B cell (primary cell): ENCODE measurements around the gene SLC25A24. TPM values are rescaled to one million over a fixed set of nuclear protein-coding genes. Genes with fewer than 3 reads are reported as not detected.

ENCODE experiments used
- ATAC-seq: fragments of 200-7000 bp; cut with Tn5 transposase; one replicate; pipeline ENCODE4 v1.10.0; 2021; ENCODE audit warnings: low read depth, mild to moderate bottlenecking, moderate number of reproducible peaks, moderate library complexity
- CTCF ChIA-PET: fragments of 350-600 bp; sonication (Branson Sonifier 250); formaldehyde crosslinking; loops from one replicate; lab custom pipeline; 2021; ENCODE audit warnings: antibody characterized with exemption, inconsistent platforms; lab: Charles Lee
- POLR2A ChIA-PET: fragments of 350-600 bp; sonication (Branson Sonifier 250); formaldehyde crosslinking; loops from one replicate; lab custom pipeline; 2021; ENCODE audit warnings: antibody characterized with exemption; lab: Charles Lee
- DNase-seq: peaks from one replicate; pipeline ENCODE4 v3.0.0; 2013
- H2AFZ ChIP-seq: 2 replicates; pipeline ENCODE4 v1.6.1; 2012; ENCODE audit warnings: mild to moderate bottlenecking, low read depth, low read length; ENCODE audit not compliant: insufficient read depth, poor library complexity, severe bottlenecking
- H3K27ac ChIP-seq, 2 donors: 1 replicate in 1 of 2; 2 replicates in 1 of 2; pipeline ENCODE4 v1.5.1; 2012 to 2013; ENCODE audit warnings: low read length in 2 of 2, mild to moderate bottlenecking in 2 of 2, moderate library complexity in 1 of 2
- H3K27me3 ChIP-seq, 4 experiments: fragments of 200-600 bp in 1 of 4; sonication (generic) in 1 of 4; replicated peaks in 1 of 4; 1 replicate in 2 of 4; 2 replicates in 2 of 4; pipeline versions ENCODE4 v1.6.1 to v1.7.0; 2013 to 2016; ENCODE audit warnings: low read length in 3 of 4, mild to moderate bottlenecking in 2 of 4, mixed read lengths in 1 of 4, moderate library complexity in 1 of 4; ENCODE audit not compliant: insufficient read depth in 4 of 4, control insufficient read depth in 3 of 4; ENCODE audit errors: control extremely low read depth in 1 of 4
- H3K36me3 ChIP-seq, 2 experiments: replicated peaks in 1 of 2; 1 replicate in 1 of 2; 2 replicates in 1 of 2; pipeline versions ENCODE4 v1.6.1 to v1.7.1; 2013; ENCODE audit warnings: low read length in 1 of 2; ENCODE audit not compliant: insufficient read depth in 2 of 2, control insufficient read depth in 1 of 2; ENCODE audit errors: control extremely low read depth in 1 of 2, extremely low read depth in 1 of 2
- H3K4me1 ChIP-seq, 2 donors: fragments of 200-600 bp in 1 of 2; sonication (generic) in 1 of 2; 1 replicate in 1 of 2; 2 replicates in 1 of 2; pipeline versions ENCODE4 v1.5.1 to v1.6.1; 2013 to 2017; ENCODE audit warnings: low read length in 2 of 2; ENCODE audit not compliant: control insufficient read depth in 2 of 2, insufficient read depth in 2 of 2
- H3K4me2 ChIP-seq: replicated peaks from 2 replicates; pipeline ENCODE3; 2012; ENCODE audit warnings: mild to moderate bottlenecking, low read depth, low read length; ENCODE audit not compliant: poor library complexity, severe bottlenecking
- H3K4me3 ChIP-seq, 5 experiments: fragments of 200-600 bp in 1 of 5; sonication (generic) in 1 of 5; 1 replicate in 3 of 5; 2 replicates in 2 of 5; pipeline versions ENCODE4 v1.5.1 to v1.7.0; 2011 to 2016; ENCODE audit warnings: low read length in 4 of 5, mild to moderate bottlenecking in 4 of 5, low read depth in 2 of 5, control low read depth in 1 of 5, moderate library complexity in 1 of 5; ENCODE audit not compliant: insufficient read depth in 1 of 5; ENCODE audit errors: control extremely low read depth in 1 of 5, extremely low read depth in 1 of 5
- H3K79me2 ChIP-seq: fragments of 200-600 bp; sonication (generic); one replicate; pipeline ENCODE4 v1.6.0; 2016; ENCODE audit warnings: low read length; ENCODE audit not compliant: control insufficient read depth, insufficient read depth
- H3K9ac ChIP-seq: fragments of 200-600 bp; sonication (generic); 2 replicates; pipeline ENCODE4 v1.6.1; 2017; ENCODE audit warnings: mild to moderate bottlenecking, low read length, moderate library complexity
- H3K9me3 ChIP-seq, 3 donors: one replicate each; pipeline versions ENCODE4 v1.6.1 to v1.7.1; 2013; ENCODE audit warnings: low read length in 2 of 3; ENCODE audit not compliant: control insufficient read depth in 2 of 3, insufficient read depth in 1 of 3; ENCODE audit errors: control extremely low read depth in 1 of 3
- H4K20me1 ChIP-seq: 2 replicates; pipeline ENCODE4 v1.6.0; 2012; ENCODE audit warnings: mild to moderate bottlenecking, low read length; ENCODE audit not compliant: insufficient read depth, control insufficient read depth, poor library complexity, severe bottlenecking
- H3K27ac Mint-ChIP-seq: one replicate; pipeline ENCODE4 v1.8.0; 2021; ENCODE audit warnings: mixed read lengths
- H3K27me3 Mint-ChIP-seq: one replicate; pipeline ENCODE4 v1.8.0; 2021; ENCODE audit warnings: mixed read lengths
- H3K4me1 Mint-ChIP-seq: one replicate; pipeline ENCODE4 v1.8.0; 2021; ENCODE audit warnings: mixed read lengths
- H3K4me3 Mint-ChIP-seq: one replicate; pipeline ENCODE4 v1.8.0; 2021; ENCODE audit warnings: mixed read lengths
- H3K9me3 Mint-ChIP-seq: one replicate; pipeline ENCODE4 v1.8.0; 2022; ENCODE audit warnings: mixed read lengths; ENCODE audit not compliant: insufficient read depth
- CTCF ChIP-seq: fragments of 200-600 bp; IDR thresholded peaks from one replicate; pipeline ENCODE4 v1.8.0; 2022; ENCODE audit warnings: antibody characterized with exemption, mild to moderate bottlenecking
- EZH2 ChIP-seq: IDR thresholded peaks from 2 replicates; pipeline ENCODE4 v1.6.1; 2012; ENCODE audit warnings: borderline replicate concordance, low read depth, mild to moderate bottlenecking, moderate library complexity, low read length; ENCODE audit not compliant: insufficient read depth, poor library complexity, severe bottlenecking
- WGBS: methylation state at CpG from one replicate; pipeline ENCODE4 v1.1.5; 2013; ENCODE audit warnings: missing lambda C conversion rate; ENCODE audit not compliant: insufficient coverage; 5-methylcytosine and 5-hydroxymethylcytosine counted together
- intact Hi-C: fragments of 100-400 bp; cut with micrococcal nuclease; formaldehyde crosslinking; loops from one replicate; pipeline ENCODE4 v1.10.0; 2022
- polyA plus RNA-seq: library from polyadenylated mRNA; depleted of rRNA; stranded (reverse); fragments of >200 nt; gene quantifications from 2 replicates; pipeline ENCODE4 v1.2.3, GENCODE V29; 2012
- total RNA-seq, 2 donors: library from RNA; stranded (reverse); fragments of 120-200 nt in 1 of 2; gene quantifications; 1 replicate in 1 of 2; 2 replicates in 1 of 2; pipeline versions ENCODE4 v1.2.3 to v1.2.4, GENCODE V29; 2013 to 2022

The SLC25A24 gene
- total and polyA plus RNA-seq, 2 donors (not counting 1 experiment from before 2014, with no cell fraction given) = 6.0 to 25.6 TPM

GRCh38 chr1:108188801-108189200, 11.3 kb downstream of the SLC25A24 start:
- ATAC-seq (no peak), DNase-seq (no peak)
- H3K36me3 ChIP-seq = peaks cover 4 to 18% of the 10 kb centered on the region in 2 experiments
- H3K4me3 ChIP-seq = no peak overlapping the region
- CTCF ChIA-PET = no interaction called here
- intact Hi-C loops = no loop called here
- H3K27ac ChIP-seq = no peak overlapping the region
- H3K4me2 ChIP-seq = no peak overlapping the region
- peaks cover 15 to 21% of the 10 kb centered on the region in 2 donors for H3K4me1 ChIP-seq
- peaks cover 21% of the 10 kb centered on the region for H4K20me1 ChIP-seq
- Mint-ChIP-seq H3K4me1 (peaks cover 1% of the 10 kb centered on the region), H3K27me3 (no peaks in the 10 kb centered on the region), H3K9me3 (peaks cover 3% of the 10 kb centered on the region), H3K4me3 (no peak overlapping the region), H3K27ac (no peak overlapping the region)
- no peaks in the 10 kb centered on the region for H3K27me3 ChIP-seq
- TF ChIP-seq CTCF (no peak), EZH2 (no peak)
- WGBS = no CpG with 5 or more reads among the region's 1 CpG
- POLR2A ChIA-PET = no interaction called here
- peaks cover 51% of the 10 kb centered on the region for H3K79me2 ChIP-seq
- peaks cover 0 to 10% (median 7%) of the 10 kb centered on the region in 3 donors for H3K9me3 ChIP-seq
- no peak overlapping the region for H3K9ac ChIP-seq
- H2AFZ ChIP-seq = no peak overlapping the region

GRCh38 chr1:108182959-108183700, 17.0 kb downstream of the SLC25A24 start:
- H3K9me3 Mint-ChIP-seq = peaks cover 3% of the 10 kb centered on the region
- H2AFZ ChIP-seq = no peak overlapping the region
- no peak for TF ChIP-seq CTCF
- TF ChIP-seq EZH2 = no peak
- no peak overlapping the region for H3K27ac ChIP-seq
- H3K4me1 ChIP-seq = no peaks in the 10 kb centered on the region
- no peak overlapping the region for H3K9ac ChIP-seq
- H3K4me1 Mint-ChIP-seq = peaks cover 8% of the 10 kb centered on the region
- peaks cover 7% of the 10 kb centered on the region for H4K20me1 ChIP-seq
- no peak overlapping the region for H3K27ac Mint-ChIP-seq
- ATAC-seq = no peak
- no peak overlapping the region for H3K4me2 ChIP-seq
- POLR2A ChIA-PET = no interaction called here
- H3K36me3 ChIP-seq = peaks cover 12 to 27% of the 10 kb centered on the region in 2 experiments
- WGBS = no CpG with 5 or more reads among the region's 2 CpGs
- H3K27me3 ChIP-seq = no peaks in the 10 kb centered on the region
- H3K79me2 ChIP-seq = peaks cover 20% of the 10 kb centered on the region
- peaks cover 0 to 6% (median 5%) of the 10 kb centered on the region in 3 donors for H3K9me3 ChIP-seq
- no peak overlapping the region for H3K4me3 ChIP-seq
- intact Hi-C loops = no loop called here
- no peak for DNase-seq
- no peak overlapping the region for H3K4me3 Mint-ChIP-seq
- no peaks in the 10 kb centered on the region for H3K27me3 Mint-ChIP-seq
- CTCF ChIA-PET = no interaction called here
